Mesenchymal stem cell (in vitro differentiated cells and primary cell): ENCODE measurements around the gene SREK1.

Source experiments
- DNase-seq: peaks from one replicate; pipeline ENCODE4 v3.0.0-alpha.2; 2013
- H2AFZ ChIP-seq: one replicate; pipeline ENCODE4 v1.6.1; 2013; ENCODE audit warnings: low read depth, mild to moderate bottlenecking, control low read depth, inconsistent platforms, low read length, moderate library complexity
- H2AK5ac ChIP-seq: 2 replicates; pipeline ENCODE4 v1.6.1; 2013; ENCODE audit warnings: low read length, moderate library complexity, mild to moderate bottlenecking, inconsistent platforms; ENCODE audit not compliant: severe bottlenecking
- H2BK120ac ChIP-seq: one replicate; pipeline ENCODE4 v1.6.1; 2013; ENCODE audit warnings: low read depth, mild to moderate bottlenecking, inconsistent platforms, low read length, moderate library complexity
- H2BK12ac ChIP-seq, 2 experiments: one replicate each; pipeline ENCODE4 v1.6.1; 2013; ENCODE audit warnings: inconsistent platforms in 2 of 2, low read length in 2 of 2, mild to moderate bottlenecking in 2 of 2, moderate library complexity in 2 of 2, control low read depth in 1 of 2
- H2BK15ac ChIP-seq: one replicate; pipeline ENCODE4 v1.6.1; 2013; ENCODE audit warnings: mild to moderate bottlenecking, low read depth, inconsistent platforms; ENCODE audit not compliant: poor library complexity, severe bottlenecking
- H2BK5ac ChIP-seq: 2 replicates; pipeline ENCODE4 v1.6.1; 2013; ENCODE audit warnings: low read depth, mild to moderate bottlenecking, low read length, control low read depth, inconsistent platforms; ENCODE audit not compliant: poor library complexity, severe bottlenecking
- H3K14ac ChIP-seq, 2 experiments: one replicate each; pipeline ENCODE4 v1.6.1; 2013; ENCODE audit warnings: inconsistent platforms in 2 of 2, low read length in 2 of 2, control low read depth in 1 of 2, mild to moderate bottlenecking in 1 of 2, moderate library complexity in 1 of 2
- H3K18ac ChIP-seq, 2 experiments: one replicate each; pipeline ENCODE4 v1.6.1; 2013; ENCODE audit warnings: inconsistent platforms in 2 of 2, low read length in 2 of 2, control low read depth in 1 of 2, low read depth in 1 of 2, mild to moderate bottlenecking in 1 of 2
- H3K23ac ChIP-seq, 2 experiments: one replicate each; pipeline ENCODE4 v1.6.1; 2013; ENCODE audit warnings: inconsistent platforms in 2 of 2, low read length in 2 of 2, mild to moderate bottlenecking in 2 of 2, moderate library complexity in 2 of 2, control low read depth in 1 of 2
- H3K27ac ChIP-seq: 2 replicates; pipeline ENCODE4 v1.5.1; 2013; ENCODE audit warnings: mild to moderate bottlenecking, moderate library complexity, low read length, control low read depth, inconsistent platforms; ENCODE audit not compliant: poor library complexity, severe bottlenecking
- H3K27me3 ChIP-seq, 2 experiments: 2 replicates each; pipeline versions ENCODE4 v1.6.1 to v1.7.0; 2013; ENCODE audit warnings: low read length in 2 of 2, mild to moderate bottlenecking in 2 of 2, moderate library complexity in 2 of 2, control low read depth in 1 of 2, inconsistent platforms in 1 of 2; ENCODE audit not compliant: control insufficient read depth in 1 of 2, insufficient read depth in 1 of 2
- H3K36me3 ChIP-seq, 2 experiments: 2 replicates each; pipeline versions ENCODE4 v1.6.1 to v1.7.0; 2013; ENCODE audit warnings: low read length in 2 of 2, control low read depth in 1 of 2, inconsistent platforms in 1 of 2, low read depth in 1 of 2, mild to moderate bottlenecking in 1 of 2; ENCODE audit not compliant: insufficient read depth in 2 of 2, control insufficient read depth in 1 of 2
- H3K4ac ChIP-seq, 2 experiments: one replicate each; pipeline ENCODE4 v1.6.1; 2013; ENCODE audit warnings: inconsistent platforms in 2 of 2, low read length in 2 of 2, mild to moderate bottlenecking in 2 of 2, moderate library complexity in 2 of 2, control low read depth in 1 of 2, low read depth in 1 of 2
- H3K4me1 ChIP-seq: 2 replicates; pipeline ENCODE4 v1.6.1; 2013; ENCODE audit warnings: low read depth, low read length, control low read depth; ENCODE audit not compliant: control insufficient read depth, insufficient read depth
- H3K4me2 ChIP-seq: 2 replicates; pipeline ENCODE4 v1.6.1; 2013; ENCODE audit warnings: low read length, mild to moderate bottlenecking, inconsistent platforms; ENCODE audit not compliant: poor library complexity, severe bottlenecking
- H3K4me3 ChIP-seq, 2 experiments: 2 replicates each; pipeline versions ENCODE4 v1.5.1 to v1.7.0; 2013; ENCODE audit warnings: low read length in 2 of 2, mild to moderate bottlenecking in 2 of 2, control low read depth in 1 of 2, low read depth in 1 of 2; ENCODE audit not compliant: insufficient read depth in 1 of 2
- H3K79me1 ChIP-seq: replicated peaks from 2 replicates; pipeline ENCODE4 v1.6.1; 2013; ENCODE audit warnings: mild to moderate bottlenecking, control low read depth, low read length, inconsistent platforms; ENCODE audit not compliant: poor library complexity, severe bottlenecking
- H3K9ac ChIP-seq: 2 replicates; pipeline ENCODE4 v1.7.0; 2013; ENCODE audit warnings: mild to moderate bottlenecking, low read length, moderate library complexity
- H3K9me3 ChIP-seq: 2 replicates; pipeline ENCODE4 v1.7.0; 2013; ENCODE audit warnings: mild to moderate bottlenecking, low read length; ENCODE audit not compliant: control insufficient read depth
- H4K8ac ChIP-seq: one replicate; pipeline ENCODE4 v1.6.1; 2013; ENCODE audit warnings: inconsistent platforms, mild to moderate bottlenecking, low read length, moderate library complexity
- H4K91ac ChIP-seq: one replicate; pipeline ENCODE4 v1.6.1; 2013; ENCODE audit warnings: mild to moderate bottlenecking, low read length, inconsistent platforms
- WGBS: methylation state at CpG from one replicate; pipeline ENCODE4 v1.1.7; 2013; ENCODE audit warnings: mixed read lengths; 5-methylcytosine and 5-hydroxymethylcytosine counted together

Gene SREK1

DNA sequence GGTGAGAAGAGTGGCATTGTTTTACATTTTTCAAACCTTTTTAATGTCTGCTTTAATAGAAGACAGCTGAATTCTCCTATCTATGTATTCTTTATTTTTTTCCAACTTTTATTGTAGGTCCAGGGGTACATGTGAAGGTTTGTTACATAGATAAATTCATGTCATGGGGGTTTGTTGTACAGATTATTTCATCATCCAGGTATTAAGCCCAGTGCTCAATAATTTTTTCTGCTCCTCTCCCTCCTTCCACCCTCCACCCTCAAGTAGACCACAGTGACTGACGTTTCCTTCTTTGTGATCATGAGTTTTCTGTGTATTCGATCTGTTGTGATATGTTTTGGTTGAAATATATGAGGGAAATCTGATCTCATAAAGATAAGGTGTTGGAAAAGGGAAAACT lies 1.7 kb upstream of the SREK1 start:
- no peak overlapping the region for H3K27ac ChIP-seq
- H3K9me3 ChIP-seq, result no peaks in the 10 kb centered on the region
- H3K9ac ChIP-seq, result no peak overlapping the region
- no peaks in the 10 kb centered on the region for H3K4me1 ChIP-seq
- H3K14ac ChIP-seq, result no peak overlapping the region
- H3K18ac ChIP-seq, result no peak overlapping the region
- no peak for DNase-seq
- no peaks in the 10 kb centered on the region for H3K36me3 ChIP-seq
- H3K23ac ChIP-seq, result no peak overlapping the region
- H2BK12ac ChIP-seq, result no peak overlapping the region
- 100% methylated on average over 1 of the region's 2 CpGs for WGBS
- no peak overlapping the region for H3K4me3 ChIP-seq
- H3K27me3 ChIP-seq, result no peaks in the 10 kb centered on the region
- no peak overlapping the region for H4K8ac ChIP-seq
- H2AFZ ChIP-seq, result no peak overlapping the region
- no peak overlapping the region for H3K4ac ChIP-seq
- H2AK5ac ChIP-seq, result no peak overlapping the region
- no peak overlapping the region for H2BK120ac ChIP-seq
- H2BK5ac ChIP-seq, result no peak overlapping the region
- H3K4me2 ChIP-seq, result no peak overlapping the region
- H3K79me1 ChIP-seq, result no peaks in the 10 kb centered on the region
- H4K91ac ChIP-seq, result no peak overlapping the region
- no peak overlapping the region for H2BK15ac ChIP-seq

DNA sequence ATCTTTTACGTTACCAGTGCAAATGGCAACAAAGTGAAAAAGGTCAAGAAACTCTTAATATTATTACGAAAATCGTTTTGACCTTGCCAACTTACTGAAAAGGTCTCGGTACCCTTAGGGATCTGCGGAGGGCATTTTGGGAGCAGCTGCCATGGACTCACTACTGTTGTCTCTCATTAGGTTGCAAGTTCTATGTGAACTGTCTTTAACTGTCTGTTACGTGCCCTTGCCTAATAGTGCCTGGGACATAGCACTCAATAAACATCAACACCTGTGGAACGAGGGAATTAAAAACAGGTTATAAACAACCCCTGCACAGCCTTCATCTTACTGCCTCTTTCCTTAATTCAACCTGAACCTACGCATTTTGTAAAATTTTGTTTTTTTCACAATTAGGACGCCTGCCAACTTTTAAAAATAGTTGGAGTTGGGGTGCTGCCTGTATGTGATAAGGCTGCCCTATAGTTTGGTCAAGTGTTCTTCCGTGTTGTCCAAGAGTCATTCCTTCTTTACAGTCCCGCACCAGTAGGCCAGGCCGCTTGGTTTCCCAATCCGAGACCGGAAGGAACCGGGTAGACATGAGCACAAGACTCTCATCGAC lies 527 bp upstream of the SREK1 start:
- no peak overlapping the region for H2BK120ac ChIP-seq
- peak overlapping the region; percentile 70 for H2AFZ ChIP-seq
- H3K27ac ChIP-seq, result peak overlapping the region; percentile 92
- peak overlapping the region; percentile 93 for H4K8ac ChIP-seq
- H4K91ac ChIP-seq, result peak overlapping the region; percentile 41
- H3K4ac ChIP-seq, result peak overlapping the region in 1 of 2 experiments; percentile 91
- no peak overlapping the region for H3K14ac ChIP-seq
- peak overlapping the region in 1 of 2 experiments; percentile 41 for H3K18ac ChIP-seq
- H2BK12ac ChIP-seq, result no peak overlapping the region
- H3K4me1 ChIP-seq, result no peaks in the 10 kb centered on the region
- peak overlapping the region; percentile 64 for H3K4me2 ChIP-seq
- no peaks in the 10 kb centered on the region for H3K27me3 ChIP-seq
- no peak overlapping the region for H3K23ac ChIP-seq
- peak overlapping the region; percentile 88 to 89 for H3K4me3 ChIP-seq
- H2BK5ac ChIP-seq, result no peak overlapping the region
- no peaks in the 10 kb centered on the region for H3K36me3 ChIP-seq
- H3K9me3 ChIP-seq, result no peaks in the 10 kb centered on the region
- no peak overlapping the region for H2BK15ac ChIP-seq
- WGBS, result 28% methylated on average over 15 of the region's 16 CpGs
- DNase-seq, result no peak
- no peaks in the 10 kb centered on the region for H3K79me1 ChIP-seq
- H2AK5ac ChIP-seq, result peak overlapping the region; percentile 30
- H3K9ac ChIP-seq, result peak overlapping the region; percentile 96

DNA sequence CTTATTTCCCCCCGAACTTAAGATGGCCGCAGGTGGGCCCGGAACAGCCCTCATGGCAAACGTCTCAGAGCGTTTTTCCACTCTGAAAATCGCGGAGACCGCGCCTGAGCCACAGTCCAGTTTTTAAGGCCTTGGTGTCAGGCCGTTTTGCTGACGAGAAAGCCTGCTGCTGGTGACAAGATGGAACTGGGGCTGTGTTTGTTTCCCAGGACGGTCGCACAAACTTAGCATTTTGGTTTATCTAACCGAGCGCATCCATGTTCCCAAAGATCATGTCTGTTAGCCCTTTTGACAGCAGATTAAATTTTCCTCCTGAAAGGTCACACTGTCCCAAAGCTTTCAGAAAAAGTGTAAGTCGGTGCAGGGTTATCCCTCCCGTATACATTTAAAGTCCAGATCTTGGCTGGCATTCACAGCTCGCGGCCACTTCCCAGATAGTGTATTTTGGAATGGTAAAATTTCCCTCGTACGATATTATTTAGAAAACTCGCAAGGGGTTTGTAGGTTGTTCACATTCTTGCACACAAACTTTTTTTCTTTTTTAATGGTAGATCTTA lies 812 bp downstream of the SREK1 start:
- DNase-seq, result no peak
- H3K23ac ChIP-seq, result peak overlapping the region in 1 of 2 experiments; percentile 94
- H3K18ac ChIP-seq, result peak overlapping the region; percentile 96
- peak overlapping the region; percentile 66 for H2BK120ac ChIP-seq
- no peaks in the 10 kb centered on the region for H3K9me3 ChIP-seq
- H3K27ac ChIP-seq, result peak overlapping the region; percentile 96
- no peak overlapping the region for H4K91ac ChIP-seq
- H3K4me3 ChIP-seq, result peak overlapping the region; percentile 88 to 89
- H2BK12ac ChIP-seq, result peak overlapping the region in 1 of 2 experiments; percentile 42
- peak overlapping the region; percentile 96 for H3K9ac ChIP-seq
- H4K8ac ChIP-seq, result peak overlapping the region; percentile 10
- peak overlapping the region; percentile 62 for H2AFZ ChIP-seq
- no peaks in the 10 kb centered on the region for H3K4me1 ChIP-seq
- H3K4ac ChIP-seq, result peak overlapping the region; percentile 62 to 96
- H3K27me3 ChIP-seq, result no peaks in the 10 kb centered on the region
- H3K36me3 ChIP-seq, result no peaks in the 10 kb centered on the region
- H2BK5ac ChIP-seq, result peak overlapping the region; percentile 95
- H3K79me1 ChIP-seq, result no peaks in the 10 kb centered on the region
- no peak overlapping the region for H2AK5ac ChIP-seq
- WGBS, result 2% methylated on average over 15 of the region's 22 CpGs
- no peak overlapping the region for H2BK15ac ChIP-seq
- H3K4me2 ChIP-seq, result peak overlapping the region; percentile 32
- peak overlapping the region in 1 of 2 experiments; percentile 44 for H3K14ac ChIP-seq

DNA sequence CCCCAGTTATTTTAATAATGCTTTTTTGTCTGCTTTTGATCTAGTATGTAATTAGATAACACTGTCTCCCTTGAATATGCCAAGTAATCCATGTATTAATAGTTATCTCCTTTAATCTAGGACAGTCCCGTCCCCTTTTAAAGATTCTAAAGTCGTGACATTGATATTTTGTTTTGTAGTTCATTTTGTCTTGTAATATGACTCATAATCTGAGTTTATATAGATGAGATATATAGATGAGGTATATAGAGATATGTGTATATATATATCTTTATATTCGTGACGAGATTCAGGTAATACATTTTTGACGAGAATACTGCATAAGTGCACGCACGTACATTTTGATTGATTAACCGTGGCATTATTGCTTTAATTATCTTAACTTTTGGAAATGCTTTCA lies 1.6 kb downstream of the SREK1 start:
- H3K79me1 ChIP-seq, result no peaks in the 10 kb centered on the region
- no peaks in the 10 kb centered on the region for H3K9me3 ChIP-seq
- H2BK5ac ChIP-seq, result no peak overlapping the region
- no peak overlapping the region for H2AK5ac ChIP-seq
- peak overlapping the region; percentile 96 for H3K9ac ChIP-seq
- 76% methylated on average over 6 of the region's 8 CpGs for WGBS
- H3K14ac ChIP-seq, result no peak overlapping the region
- no peaks in the 10 kb centered on the region for H3K4me1 ChIP-seq
- DNase-seq, result no peak
- H2BK15ac ChIP-seq, result no peak overlapping the region
- peak overlapping the region in 1 of 2 experiments; percentile 88 for H3K4me3 ChIP-seq
- H3K27me3 ChIP-seq, result no peaks in the 10 kb centered on the region
- no peak overlapping the region for H3K18ac ChIP-seq
- H4K8ac ChIP-seq, result no peak overlapping the region
- H2BK120ac ChIP-seq, result no peak overlapping the region
- no peak overlapping the region for H3K4ac ChIP-seq
- no peak overlapping the region for H3K4me2 ChIP-seq
- H3K23ac ChIP-seq, result no peak overlapping the region
- no peak overlapping the region for H2AFZ ChIP-seq
- H3K36me3 ChIP-seq, result no peaks in the 10 kb centered on the region
- H2BK12ac ChIP-seq, result no peak overlapping the region
- H4K91ac ChIP-seq, result no peak overlapping the region
- H3K27ac ChIP-seq, result no peak overlapping the region
